ENCODE results near the gene PIK3R3. TPM values are rescaled to one million over a fixed set of nuclear protein-coding genes. Genes with fewer than 3 reads are reported as not detected.
A peak's percentile ranks its signal among the peaks of the same experiment; 100 is the strongest.

PIK3R3 gene
- total RNA-seq, 1 experiment from 2014 or later: 9.0 TPM

DNA sequence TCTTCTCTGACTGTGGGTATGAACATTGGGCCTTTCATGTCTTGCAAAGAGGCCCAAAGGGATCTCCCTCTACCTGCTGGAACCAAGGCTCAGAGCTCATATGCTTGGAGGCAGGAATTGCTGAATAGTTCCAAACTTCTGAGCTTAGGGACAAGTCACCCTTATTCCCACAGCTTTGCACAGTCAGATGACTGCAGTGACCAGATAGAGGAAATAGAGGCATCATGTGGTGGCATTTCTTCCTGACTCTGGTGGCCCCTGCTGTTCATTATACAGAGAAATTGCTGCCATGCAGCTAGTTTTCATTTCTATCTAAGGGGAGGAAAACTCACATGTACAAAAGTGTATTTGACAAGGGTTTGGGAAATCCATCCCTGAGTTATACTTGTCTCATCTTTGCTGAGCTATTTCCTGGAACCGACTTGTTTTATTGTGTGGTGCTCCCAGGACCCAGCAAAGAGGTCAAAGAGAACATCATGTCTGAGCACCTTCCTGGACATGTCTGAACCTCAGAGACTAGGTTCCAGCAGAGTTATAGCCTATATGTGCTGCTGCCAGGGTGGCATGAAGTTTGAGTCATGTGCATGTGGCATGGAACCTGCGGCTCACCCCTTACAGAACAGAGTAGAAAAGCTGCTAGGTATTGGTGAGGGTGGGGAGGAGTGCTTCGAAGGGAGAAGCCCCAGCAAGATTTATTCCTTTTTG, 131.2 kb downstream of the PIK3R3 start:
- no peak for ATAC-seq

DNA sequence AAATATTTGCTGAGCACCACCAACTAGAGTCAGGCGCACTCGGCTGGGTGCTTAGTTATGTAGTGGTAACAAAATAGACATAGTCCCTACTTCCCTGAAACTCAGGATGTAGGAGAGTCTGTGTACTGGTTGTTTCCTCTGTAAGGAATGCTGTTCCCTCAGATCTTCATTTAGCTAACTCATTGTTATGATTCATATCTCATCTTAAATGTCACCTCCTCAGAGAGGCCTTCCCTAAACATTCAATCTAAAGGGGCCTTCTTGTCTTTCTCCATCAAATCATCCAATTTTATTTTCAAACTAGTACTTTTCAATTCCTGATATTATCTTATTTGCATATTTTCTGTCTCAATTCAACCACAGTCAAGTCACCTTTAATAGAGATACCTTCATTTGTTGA, 132.9 kb downstream of the PIK3R3 start:
- POLR2A ChIA-PET: no interaction called here
- TF ChIP-seq, protein P1, sequence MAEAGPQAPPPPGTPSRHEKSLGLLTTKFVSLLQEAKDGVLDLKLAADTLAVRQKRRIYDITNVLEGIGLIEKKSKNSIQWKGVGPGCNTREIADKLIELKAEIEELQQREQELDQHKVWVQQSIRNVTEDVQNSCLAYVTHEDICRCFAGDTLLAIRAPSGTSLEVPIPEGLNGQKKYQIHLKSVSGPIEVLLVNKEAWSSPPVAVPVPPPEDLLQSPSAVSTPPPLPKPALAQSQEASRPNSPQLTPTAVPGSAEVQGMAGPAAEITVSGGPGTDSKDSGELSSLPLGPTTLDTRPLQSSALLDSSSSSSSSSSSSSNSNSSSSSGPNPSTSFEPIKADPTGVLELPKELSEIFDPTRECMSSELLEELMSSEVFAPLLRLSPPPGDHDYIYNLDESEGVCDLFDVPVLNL (CRISPR knock-in tag; IDR thresholded peaks at IDR 0.05; ENCODE audit: borderline replicate concordance, low read depth): no peak
- TF ChIP-seq CREB1 (CRISPR knock-in tag; IDR thresholded peaks at IDR 0.05) (no peak), ZNF121 (CRISPR knock-in tag; IDR thresholded peaks at IDR 0.05) (no peak), NR1H2 (CRISPR knock-in tag; IDR thresholded peaks at IDR 0.05) (no peak), NR2C2 (CRISPR knock-in tag; IDR thresholded peaks at IDR 0.05) (no peak)
- TF ChIP-seq, protein P2, sequence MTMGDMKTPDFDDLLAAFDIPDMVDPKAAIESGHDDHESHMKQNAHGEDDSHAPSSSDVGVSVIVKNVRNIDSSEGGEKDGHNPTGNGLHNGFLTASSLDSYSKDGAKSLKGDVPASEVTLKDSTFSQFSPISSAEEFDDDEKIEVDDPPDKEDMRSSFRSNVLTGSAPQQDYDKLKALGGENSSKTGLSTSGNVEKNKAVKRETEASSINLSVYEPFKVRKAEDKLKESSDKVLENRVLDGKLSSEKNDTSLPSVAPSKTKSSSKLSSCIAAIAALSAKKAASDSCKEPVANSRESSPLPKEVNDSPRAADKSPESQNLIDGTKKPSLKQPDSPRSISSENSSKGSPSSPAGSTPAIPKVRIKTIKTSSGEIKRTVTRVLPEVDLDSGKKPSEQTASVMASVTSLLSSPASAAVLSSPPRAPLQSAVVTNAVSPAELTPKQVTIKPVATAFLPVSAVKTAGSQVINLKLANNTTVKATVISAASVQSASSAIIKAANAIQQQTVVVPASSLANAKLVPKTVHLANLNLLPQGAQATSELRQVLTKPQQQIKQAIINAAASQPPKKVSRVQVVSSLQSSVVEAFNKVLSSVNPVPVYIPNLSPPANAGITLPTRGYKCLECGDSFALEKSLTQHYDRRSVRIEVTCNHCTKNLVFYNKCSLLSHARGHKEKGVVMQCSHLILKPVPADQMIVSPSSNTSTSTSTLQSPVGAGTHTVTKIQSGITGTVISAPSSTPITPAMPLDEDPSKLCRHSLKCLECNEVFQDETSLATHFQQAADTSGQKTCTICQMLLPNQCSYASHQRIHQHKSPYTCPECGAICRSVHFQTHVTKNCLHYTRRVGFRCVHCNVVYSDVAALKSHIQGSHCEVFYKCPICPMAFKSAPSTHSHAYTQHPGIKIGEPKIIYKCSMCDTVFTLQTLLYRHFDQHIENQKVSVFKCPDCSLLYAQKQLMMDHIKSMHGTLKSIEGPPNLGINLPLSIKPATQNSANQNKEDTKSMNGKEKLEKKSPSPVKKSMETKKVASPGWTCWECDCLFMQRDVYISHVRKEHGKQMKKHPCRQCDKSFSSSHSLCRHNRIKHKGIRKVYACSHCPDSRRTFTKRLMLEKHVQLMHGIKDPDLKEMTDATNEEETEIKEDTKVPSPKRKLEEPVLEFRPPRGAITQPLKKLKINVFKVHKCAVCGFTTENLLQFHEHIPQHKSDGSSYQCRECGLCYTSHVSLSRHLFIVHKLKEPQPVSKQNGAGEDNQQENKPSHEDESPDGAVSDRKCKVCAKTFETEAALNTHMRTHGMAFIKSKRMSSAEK (CRISPR knock-in tag; IDR thresholded peaks at IDR 0.05; ENCODE audit: borderline replicate concordance): no peak
- no peak overlapping the region for H3K4me3 Mint-ChIP-seq
- CTCF ChIA-PET: interaction anchor here (0.5 kb wide), 1 partner anchor 51 kb away, joined by 3 read pairs; no protein-coding TSS in a partner anchor
- no peak overlapping the region for H3K27ac Mint-ChIP-seq
- 0 out of 2 replicates have a peak, but pooled peaks cover 3% of the 10 kb centered on the region for H3K36me3 Mint-ChIP-seq
- ATAC-seq: no peak
- DNase-seq (ENCODE audit: low spot score): no peak
- peaks cover 18% of the 10 kb centered on the region for H3K4me1 Mint-ChIP-seq
- H3K9me3 Mint-ChIP-seq: no peaks in the 10 kb centered on the region
- H3K27me3 Mint-ChIP-seq (ENCODE audit: low read depth): no peaks in the 10 kb centered on the region

More for the DNA sequence above, 131.2 kb downstream of the PIK3R3 start:
- CTCF ChIA-PET: interaction anchor here (0.5 to 1.1 kb wide), 3 partner anchors 102 to 222 kb away, joined by 3 to 4 read pairs (median 3); no protein-coding TSS in a partner anchor
- Mint-ChIP-seq H3K4me1 (peaks cover 14% of the 10 kb centered on the region), H3K4me3 (no peak overlapping the region), H3K27me3 (ENCODE audit: low read depth) (no peaks in the 10 kb centered on the region), H3K27ac (peak overlapping the region; percentile 23; the same call in 1 of the 2 replicates), H3K36me3 (0 out of 2 replicates have a peak, but pooled peaks cover 3% of the 10 kb centered on the region), H3K9me3 (no peaks in the 10 kb centered on the region)
- DNase-seq (ENCODE audit: low spot score): no peak
- no peak for TF ChIP-seq FOXJ3 (CRISPR knock-in tag; IDR thresholded peaks at IDR 0.05; ENCODE audit: borderline replicate concordance)
- no peak for TF ChIP-seq KAT7 (CRISPR knock-in tag; IDR thresholded peaks at IDR 0.05; ENCODE audit: borderline replicate concordance)
- TF ChIP-seq, protein P3, sequence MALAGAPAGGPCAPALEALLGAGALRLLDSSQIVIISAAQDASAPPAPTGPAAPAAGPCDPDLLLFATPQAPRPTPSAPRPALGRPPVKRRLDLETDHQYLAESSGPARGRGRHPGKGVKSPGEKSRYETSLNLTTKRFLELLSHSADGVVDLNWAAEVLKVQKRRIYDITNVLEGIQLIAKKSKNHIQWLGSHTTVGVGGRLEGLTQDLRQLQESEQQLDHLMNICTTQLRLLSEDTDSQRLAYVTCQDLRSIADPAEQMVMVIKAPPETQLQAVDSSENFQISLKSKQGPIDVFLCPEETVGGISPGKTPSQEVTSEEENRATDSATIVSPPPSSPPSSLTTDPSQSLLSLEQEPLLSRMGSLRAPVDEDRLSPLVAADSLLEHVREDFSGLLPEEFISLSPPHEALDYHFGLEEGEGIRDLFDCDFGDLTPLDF (CRISPR knock-in tag; IDR thresholded peaks at IDR 0.05): no peak
- no peak for TF ChIP-seq SOX15 (CRISPR knock-in tag; IDR thresholded peaks at IDR 0.05)
- TF ChIP-seq SP1 (CRISPR knock-in tag; conservative IDR thresholded peaks at IDR 0.05): no peak
- POLR2A ChIA-PET: interaction anchor here (0.5 kb wide), 1 partner anchor 86 kb away, joined by 8 read pairs; no protein-coding TSS in a partner anchor

DNA sequence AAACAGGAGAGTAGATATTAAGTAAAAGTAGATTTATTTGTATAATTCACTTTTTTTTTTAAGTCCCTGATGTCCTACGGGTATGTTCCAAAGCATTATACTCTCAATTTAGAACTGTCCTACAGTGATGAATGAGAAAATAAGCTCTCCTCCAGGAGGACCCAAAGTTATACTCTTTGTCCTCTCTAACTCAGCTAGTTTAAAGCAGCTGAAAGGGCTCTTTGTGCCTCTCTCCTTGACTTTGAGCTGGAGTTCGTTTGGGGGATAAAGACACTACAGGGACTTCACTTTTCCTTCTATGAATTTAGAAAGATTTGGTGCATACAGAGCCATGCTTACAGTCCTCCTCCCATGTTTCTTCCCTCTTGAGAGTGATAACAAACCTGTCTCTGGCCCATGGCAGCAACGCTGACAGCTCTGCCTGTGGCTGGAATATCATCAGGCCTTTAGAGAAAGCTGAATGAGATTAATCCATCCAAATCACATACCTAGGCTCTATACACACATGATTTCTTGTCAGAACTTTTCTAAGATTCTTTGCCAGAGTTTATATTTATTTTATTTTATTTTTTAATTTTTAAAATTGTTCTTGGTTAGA, 134.3 kb downstream of the PIK3R3 start:
- TF ChIP-seq, protein P4, sequence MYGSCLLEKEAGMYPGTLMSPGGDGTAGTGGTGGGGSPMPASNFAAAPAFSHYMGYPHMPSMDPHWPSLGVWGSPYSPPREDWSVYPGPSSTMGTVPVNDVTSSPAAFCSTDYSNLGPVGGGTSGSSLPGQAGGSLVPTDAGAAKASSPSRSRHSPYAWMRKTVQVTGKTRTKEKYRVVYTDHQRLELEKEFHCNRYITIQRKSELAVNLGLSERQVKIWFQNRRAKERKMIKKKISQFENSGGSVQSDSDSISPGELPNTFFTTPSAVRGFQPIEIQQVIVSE (CRISPR knock-in tag; IDR thresholded peaks at IDR 0.05; ENCODE audit: borderline replicate concordance): no peak
- no peak for TF ChIP-seq ELF4 (CRISPR knock-in tag; IDR thresholded peaks at IDR 0.05; ENCODE audit: low read depth)
- TF ChIP-seq NR2C2 (CRISPR knock-in tag; IDR thresholded peaks at IDR 0.05): no peak
- Mint-ChIP-seq H3K4me3 (no peak overlapping the region), H3K4me1 (peaks cover 20% of the 10 kb centered on the region), H3K27ac (peak overlapping the region; percentile 2; the same call in 1 of the 2 replicates), H3K27me3 (ENCODE audit: low read depth) (no peaks in the 10 kb centered on the region), H3K9me3 (no peaks in the 10 kb centered on the region), H3K36me3 (no peaks in the 10 kb centered on the region)
- ChIA-PET CTCF (no interaction called here), POLR2A (interaction anchor here (0.7 kb wide), 1 partner anchor 101 kb away, joined by 3 read pairs; no protein-coding TSS in a partner anchor)
- ATAC-seq (no peak), DNase-seq (ENCODE audit: low spot score) (no peak)

Data from WTC11 (cell line).